GM03348 (cell line): ENCODE data around the gene CD101.

Experiments
- DNase-seq: peaks from one replicate; pipeline ENCODE4 v3.0.0; 2012; ENCODE audit warnings: low spot score

The CD101 gene

GRCh38 chr1:116984406-116985160, 17.0 kb upstream of the CD101 start:
- DNase-seq = no peak

- no peak for DNase-seq
These were observed 14.9 kb upstream of the CD101 start for GRCh38 chr1:116986421-116987255.

GRCh38 chr1:116987256-116987555, 14.4 kb upstream of the CD101 start:
- DNase-seq = no peak

GRCh38 chr1:116988248-116988647, 13.3 kb upstream of the CD101 start:
- peak; percentile 52 for DNase-seq

- no peak for DNase-seq
These were observed 12.7 kb upstream of the CD101 start for GRCh38 chr1:116988908-116989307.

GRCh38 chr1:116989835-116990234, 11.7 kb upstream of the CD101 start:
- no peak for DNase-seq

- DNase-seq = peak; percentile 87
These were observed 10.9 kb upstream of the CD101 start for GRCh38 chr1:116990612-116991151.

GRCh38 chr1:116991171-116991845, 10.3 kb upstream of the CD101 start:
- no peak for DNase-seq

- DNase-seq = no peak
These were observed 9.6 kb upstream of the CD101 start for GRCh38 chr1:116991918-116992317.

- DNase-seq = no peak
These were observed 8.3 kb upstream of the CD101 start for GRCh38 chr1:116993286-116993685.

- DNase-seq = no peak
These were observed 7.1 kb upstream of the CD101 start for GRCh38 chr1:116994411-116994810.

GRCh38 chr1:116997066-116997465, 4.5 kb upstream of the CD101 start:
- peak; percentile 38 for DNase-seq

GRCh38 chr1:116997636-116998035, 3.9 kb upstream of the CD101 start:
- DNase-seq = no peak

- no peak for DNase-seq
These were observed 2.0 kb upstream of the CD101 start for GRCh38 chr1:116999596-116999995.

- DNase-seq = no peak
These were observed 1.4 kb upstream of the CD101 start for GRCh38 chr1:117000142-117000541.

- DNase-seq = no peak
These were observed 1.8 kb downstream of the CD101 start for GRCh38 chr1:117003223-117003875.

- no peak for DNase-seq
These were observed 6.1 kb downstream of the CD101 start for GRCh38 chr1:117007719-117008013.

GRCh38 chr1:117008656-117009055, 7.1 kb downstream of the CD101 start:
- no peak for DNase-seq

- peak; percentile 28 for DNase-seq
These were observed 7.6 kb downstream of the CD101 start for GRCh38 chr1:117009132-117009531.

GRCh38 chr1:117010310-117010969, 8.9 kb downstream of the CD101 start:
- DNase-seq = no peak

GRCh38 chr1:117011334-117011733, 9.8 kb downstream of the CD101 start:
- DNase-seq = no peak

- DNase-seq = no peak
These were observed 11.8 kb downstream of the CD101 start for GRCh38 chr1:117013309-117013858.
